Measurements from ENCODE around the gene COL15A1.

The COL15A1 gene

DNA sequence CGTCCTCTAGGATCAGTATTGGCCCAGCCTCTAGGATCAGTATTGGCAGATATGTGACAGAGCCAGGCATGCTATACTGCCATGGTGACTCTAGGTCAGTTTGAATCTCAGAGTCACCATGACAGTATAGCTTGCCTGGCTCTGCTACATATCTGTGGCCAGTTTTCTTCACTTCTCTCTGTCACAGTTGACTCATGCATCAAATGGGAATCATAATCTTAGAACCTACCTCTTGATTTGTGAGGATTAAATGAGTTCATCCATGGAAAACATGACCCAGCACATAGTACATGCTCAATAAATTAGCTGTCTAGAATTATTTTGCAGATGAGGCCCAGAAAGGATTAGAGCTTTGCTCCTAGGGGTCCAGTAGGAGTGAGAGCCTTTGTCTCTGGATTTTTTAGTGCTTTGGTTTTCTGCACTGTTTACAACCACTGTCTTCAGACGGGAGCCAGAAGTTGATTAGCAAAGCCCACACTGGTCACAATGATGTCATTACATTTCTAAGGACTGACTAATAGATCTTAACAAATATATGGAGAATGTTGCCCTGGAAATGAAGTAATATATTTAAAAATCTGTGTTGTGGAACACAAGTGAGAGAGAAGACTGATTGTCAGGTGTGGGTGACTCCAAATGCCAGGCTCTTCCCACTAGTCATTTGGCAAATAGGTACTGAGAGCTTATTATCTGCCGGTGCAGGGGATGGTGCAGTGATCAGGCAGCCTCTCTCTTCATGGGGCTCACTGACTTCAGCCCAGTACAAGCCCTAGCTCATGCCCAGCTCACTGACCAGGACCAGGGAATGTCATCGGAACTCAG lies 76.0 kb downstream of the COL15A1 start:
- DNase-seq: no peak

- DNase-seq: no peak
These were observed 77.2 kb downstream of the COL15A1 start for GRCh38 chr9:99020786-99021436.

DNA sequence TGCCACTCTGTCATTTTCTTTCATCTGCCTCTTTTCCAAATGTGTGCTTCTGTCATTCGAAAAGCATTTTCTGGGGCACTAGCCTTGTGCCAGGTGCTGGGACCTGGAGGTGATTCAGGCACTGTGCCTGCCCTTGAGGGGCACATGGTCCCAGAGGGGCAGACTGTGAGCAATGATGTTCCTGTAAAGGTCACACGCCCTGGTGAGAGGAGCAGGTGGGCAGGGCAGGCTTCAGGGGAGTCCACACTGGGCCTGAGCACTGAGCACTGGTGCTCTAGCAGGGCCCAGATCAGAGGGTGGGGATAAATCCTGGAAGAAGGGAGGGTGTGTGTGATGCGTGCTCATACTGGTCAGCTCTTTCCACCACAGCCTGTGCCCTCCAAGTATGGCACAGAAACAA lies 77.8 kb downstream of the COL15A1 start:
- DNase-seq: no peak

- DNase-seq: no peak
These were observed 79.5 kb downstream of the COL15A1 start for GRCh38 chr9:99023231-99023630.

DNA sequence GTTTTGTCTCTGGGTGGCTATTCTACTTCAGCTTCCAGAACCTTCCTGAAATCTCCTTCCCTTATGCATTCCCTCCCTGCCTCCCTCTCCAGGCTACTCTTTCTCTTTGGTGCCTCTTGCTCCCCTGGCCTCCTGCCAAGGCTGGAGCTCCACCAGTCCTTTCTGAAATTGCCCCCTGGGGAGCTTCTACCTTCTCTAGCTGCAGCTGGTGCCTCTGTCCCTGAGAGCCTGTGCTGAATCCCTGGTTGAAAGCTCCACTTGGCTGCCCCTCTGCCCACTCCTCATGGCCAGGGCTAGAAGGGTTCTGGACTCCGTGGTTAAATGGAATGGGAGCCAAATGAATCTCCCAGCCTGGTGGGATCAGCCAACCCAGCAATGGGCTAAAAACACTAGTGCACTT lies 80.1 kb downstream of the COL15A1 start:
- peak; percentile 10 for DNase-seq

GRCh38 chr9:99024959-99025358 lies 81.3 kb downstream of the COL15A1 start:
- DNase-seq: no peak

GRCh38 chr9:99025616-99026270 lies 82.0 kb downstream of the COL15A1 start:
- DNase-seq: no peak

- DNase-seq: no peak
These were observed 82.7 kb downstream of the COL15A1 start for GRCh38 chr9:99026271-99026955.

- DNase-seq: no peak
These were observed 83.2 kb downstream of the COL15A1 start for GRCh38 chr9:99026956-99027298.

- DNase-seq: no peak
These were observed 83.7 kb downstream of the COL15A1 start for GRCh38 chr9:99027443-99027842.

DNA sequence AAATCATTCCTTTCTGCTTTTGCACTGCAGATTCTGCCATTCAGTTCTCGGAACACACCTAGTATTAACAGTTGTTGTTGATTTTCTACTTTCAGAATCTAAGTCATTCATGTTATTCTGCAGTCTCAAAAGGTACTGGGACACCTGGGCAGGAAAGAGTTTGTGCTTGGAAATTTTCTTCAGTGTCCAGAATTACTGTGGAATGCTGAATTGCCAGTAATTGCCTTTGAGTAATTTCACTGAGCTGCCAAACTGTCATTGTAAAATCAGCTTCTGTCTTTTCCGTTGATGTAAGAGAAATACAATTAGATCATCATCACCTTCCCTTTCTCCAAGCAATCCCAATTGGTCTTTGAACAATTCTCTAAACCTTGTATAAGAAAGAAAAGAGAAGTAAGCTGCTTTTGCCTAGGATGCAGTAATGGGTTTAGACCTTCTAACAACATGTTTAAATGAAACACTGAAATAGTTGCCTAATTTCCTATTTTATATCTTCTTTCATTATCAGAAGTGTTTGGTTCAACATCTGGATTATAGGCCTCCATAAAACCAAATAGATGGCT lies 85.5 kb downstream of the COL15A1 start:
- no peak for DNase-seq

- DNase-seq: no peak
These were observed 86.4 kb downstream of the COL15A1 start for GRCh38 chr9:99030092-99030511.

DNA sequence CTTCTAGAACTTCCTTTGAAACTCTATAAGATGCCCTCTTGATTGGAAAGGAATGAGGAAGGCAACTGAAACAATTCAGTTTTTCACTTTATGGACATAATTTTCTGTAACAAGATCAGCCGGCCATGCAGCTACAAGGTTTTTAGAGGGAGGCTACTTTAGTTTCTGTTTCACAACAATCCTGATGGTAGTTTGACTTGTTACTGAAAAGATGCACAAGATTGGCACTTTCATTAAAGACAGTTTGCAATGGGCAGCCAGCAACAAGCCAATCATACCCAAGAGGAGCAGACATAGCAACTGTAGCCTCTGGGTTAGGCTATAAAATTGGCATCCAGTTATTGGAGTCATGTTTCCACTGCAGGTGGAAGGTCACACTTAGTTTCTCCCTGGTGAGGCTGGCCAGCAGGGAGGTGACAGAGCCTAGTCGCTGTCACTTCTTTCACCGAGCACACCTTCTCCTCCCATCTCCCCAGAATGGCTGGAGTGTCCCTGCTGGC lies 87.0 kb downstream of the COL15A1 start:
- DNase-seq: no peak

- no peak for DNase-seq
These were observed 87.6 kb downstream of the COL15A1 start for GRCh38 chr9:99031319-99031718.

GRCh38 chr9:99031994-99032393 lies 88.3 kb downstream of the COL15A1 start:
- DNase-seq: no peak

DNA sequence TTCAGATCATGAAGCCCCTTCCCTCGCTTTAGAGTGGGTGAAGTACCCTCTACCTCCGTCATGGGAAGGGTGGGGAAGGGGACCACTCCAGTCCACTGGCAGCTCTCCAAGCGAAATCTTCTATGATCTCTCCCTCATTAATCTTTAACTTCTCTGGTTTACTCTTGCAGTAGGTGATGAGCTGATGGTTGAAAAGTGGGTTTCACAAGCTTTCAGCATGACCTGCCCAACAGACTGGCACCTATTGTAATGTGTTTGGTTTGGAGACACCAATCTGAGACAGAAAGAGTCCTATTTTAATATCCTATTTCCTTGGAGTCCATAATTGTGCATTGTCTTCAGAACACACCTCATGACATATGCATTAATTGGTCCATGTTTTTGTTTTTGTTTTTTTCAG lies 90.4 kb downstream of the COL15A1 start:
- no peak for DNase-seq

GRCh38 chr9:99035313-99035712 lies 91.6 kb downstream of the COL15A1 start:
- DNase-seq: no peak

DNA sequence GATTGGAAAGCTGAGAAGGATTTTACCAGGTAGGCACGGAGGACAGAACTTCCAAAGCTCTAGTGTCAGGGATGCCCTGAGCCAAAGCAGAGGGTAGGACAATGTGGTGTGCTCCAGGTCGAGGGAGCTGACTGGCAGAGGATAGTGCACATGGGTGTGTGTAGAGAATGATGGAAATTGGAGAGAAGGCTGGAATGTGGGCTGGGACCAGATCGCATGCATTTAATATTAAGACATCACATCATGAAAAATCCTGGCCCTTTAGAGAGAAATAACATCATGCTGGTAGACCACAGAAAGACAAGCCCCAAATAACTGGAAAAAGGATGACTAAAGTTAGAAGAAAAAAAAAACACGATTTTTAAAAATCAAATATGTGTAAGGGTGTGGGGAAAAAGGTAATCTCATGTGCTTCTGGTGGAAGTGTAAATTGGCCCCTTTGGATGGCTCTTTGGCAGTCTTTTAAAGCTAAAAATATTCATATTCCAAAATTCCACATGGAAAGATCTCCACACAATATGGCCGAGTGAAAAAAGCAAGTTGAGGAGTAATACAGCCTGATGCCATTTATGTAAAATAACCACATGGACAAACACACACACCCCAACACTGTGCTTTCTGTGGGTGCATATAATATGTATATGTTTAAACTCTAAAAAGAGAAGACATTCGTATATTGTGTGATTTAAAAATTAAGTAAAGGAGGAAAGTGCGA lies 94.2 kb downstream of the COL15A1 start:
- no peak for DNase-seq

DNA sequence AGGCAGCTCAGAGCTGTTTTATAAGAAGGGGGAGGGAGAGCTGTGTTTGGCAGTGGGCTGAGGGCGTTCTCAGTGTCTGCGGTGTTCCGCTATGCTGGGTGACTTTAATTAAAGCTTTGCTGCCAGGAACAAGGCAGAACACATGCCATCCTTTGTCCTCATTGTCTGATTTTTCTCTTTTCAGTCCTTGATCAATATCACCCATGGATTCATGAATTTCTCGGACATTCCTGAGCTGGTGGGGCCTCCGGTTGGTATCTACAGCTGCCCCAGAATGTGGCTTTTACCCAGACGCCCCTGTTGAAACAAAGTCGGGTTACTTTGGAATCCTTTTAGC lies 94.7 kb downstream of the COL15A1 start:
- DNase-seq: no peak

DNA sequence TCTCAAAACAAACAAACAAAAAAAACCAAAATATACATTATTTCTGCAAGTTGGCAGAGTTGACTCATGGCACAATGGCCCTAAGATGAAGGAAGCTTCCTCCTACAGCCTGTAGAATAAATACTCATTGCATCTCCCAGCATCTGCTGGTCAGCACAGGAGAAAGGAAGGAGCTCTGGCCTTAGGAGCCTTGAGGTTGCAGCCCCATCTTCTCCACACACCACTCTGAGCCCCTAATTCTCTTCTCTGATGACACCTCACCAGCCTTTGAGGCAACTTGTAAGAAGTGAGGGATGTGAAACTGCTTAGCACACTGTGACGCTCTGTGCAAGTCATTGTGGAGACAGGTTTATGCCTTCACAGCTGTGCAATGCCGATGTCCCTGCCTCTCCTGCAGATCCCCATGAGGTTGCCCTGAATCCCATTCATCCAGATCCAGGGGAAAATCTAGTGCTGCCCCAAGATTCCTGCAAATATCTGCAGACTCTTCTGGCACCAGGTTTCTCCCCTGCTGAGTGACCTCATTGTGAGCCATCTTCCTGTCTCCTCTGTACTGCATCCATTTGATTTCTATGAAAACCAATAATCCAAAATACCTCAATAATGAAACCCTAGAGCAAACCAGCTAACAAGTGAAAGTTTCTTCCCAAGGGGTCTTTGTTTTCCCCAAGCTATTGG lies 95.9 kb downstream of the COL15A1 start:
- no peak for DNase-seq

DNA sequence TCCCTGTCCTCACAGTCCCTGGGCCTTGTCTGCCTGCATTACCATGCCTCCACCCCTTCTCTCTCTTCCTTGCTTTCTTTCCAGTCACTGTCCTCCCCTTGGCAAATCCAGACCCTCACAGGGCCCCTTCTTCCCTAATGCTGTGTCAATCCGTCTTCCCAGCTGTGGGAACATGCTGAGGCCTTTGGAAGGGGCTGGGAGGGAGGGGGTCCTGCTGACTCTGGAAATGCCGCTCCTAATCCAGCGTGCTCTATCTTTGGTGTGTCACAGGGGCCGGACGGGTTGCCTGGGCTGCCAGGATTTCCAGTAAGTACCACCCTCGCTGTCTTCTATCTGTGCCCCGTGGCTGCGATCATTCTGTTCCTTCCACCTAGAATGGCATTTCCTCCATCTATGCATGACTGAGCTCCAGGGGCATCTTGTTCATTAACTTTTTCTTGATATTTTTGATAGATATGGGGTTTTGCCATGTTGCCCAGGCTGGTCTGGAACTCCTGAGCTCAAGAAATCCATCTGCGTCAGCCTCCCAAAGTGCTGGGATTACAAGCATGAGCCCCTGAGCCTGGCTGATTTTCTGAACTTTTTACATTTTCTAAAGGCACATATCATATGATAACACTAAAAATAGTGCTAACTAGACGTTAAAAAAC lies 96.7 kb downstream of the COL15A1 start:
- DNase-seq: no peak
